Adrenal gland (tissue), 5 donors: ENCODE data around the gene PATE2.

Source experiments
- POLR2A ChIP-seq, 2 donors: fragments of 450-650 bp; IDR thresholded peaks; one replicate each; pipeline ENCODE4 v1.6.1; 2017; ENCODE audit warnings: antibody characterized with exemption in 2 of 2, mild to moderate bottlenecking in 2 of 2, moderate library complexity in 1 of 2
- TF ChIP-seq, protein P1 (sequence below), 6 experiments: fragments of 450-650 bp in 4 of 6; fragments of 200-600 bp in 2 of 6; sonication (generic) in 1 of 6; IDR thresholded peaks; 1 replicate in 5 of 6; 2 replicates in 1 of 6; pipeline versions ENCODE4 v1.5.1 to v1.8.0; 2016 to 2021; ENCODE audit warnings: antibody characterized with exemption in 6 of 6, mild to moderate bottlenecking in 2 of 6, moderate library complexity in 1 of 6
- donor health status: DM: no; HTN: no; CAD: no.

DNA sequence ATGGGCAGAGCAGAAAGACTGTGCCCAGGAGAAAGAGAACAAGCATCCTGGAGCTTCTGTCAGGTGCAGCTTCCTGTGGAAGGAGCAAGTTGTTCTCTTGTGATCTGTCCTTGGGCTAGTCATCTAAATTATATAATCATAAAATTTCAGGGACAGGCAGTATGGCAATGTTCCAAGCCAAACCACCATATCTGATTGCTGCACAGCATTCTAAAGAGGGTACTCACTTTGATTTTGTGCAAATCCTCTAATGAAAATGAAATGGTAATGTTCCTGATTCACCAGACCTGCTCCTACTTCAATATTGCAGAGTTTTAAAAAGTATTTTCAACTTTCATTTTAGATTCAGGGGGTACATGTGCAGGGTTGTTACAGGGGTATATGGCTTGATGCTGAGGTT lies at the start of gene PATE2:
- TF ChIP-seq, protein P1, sequence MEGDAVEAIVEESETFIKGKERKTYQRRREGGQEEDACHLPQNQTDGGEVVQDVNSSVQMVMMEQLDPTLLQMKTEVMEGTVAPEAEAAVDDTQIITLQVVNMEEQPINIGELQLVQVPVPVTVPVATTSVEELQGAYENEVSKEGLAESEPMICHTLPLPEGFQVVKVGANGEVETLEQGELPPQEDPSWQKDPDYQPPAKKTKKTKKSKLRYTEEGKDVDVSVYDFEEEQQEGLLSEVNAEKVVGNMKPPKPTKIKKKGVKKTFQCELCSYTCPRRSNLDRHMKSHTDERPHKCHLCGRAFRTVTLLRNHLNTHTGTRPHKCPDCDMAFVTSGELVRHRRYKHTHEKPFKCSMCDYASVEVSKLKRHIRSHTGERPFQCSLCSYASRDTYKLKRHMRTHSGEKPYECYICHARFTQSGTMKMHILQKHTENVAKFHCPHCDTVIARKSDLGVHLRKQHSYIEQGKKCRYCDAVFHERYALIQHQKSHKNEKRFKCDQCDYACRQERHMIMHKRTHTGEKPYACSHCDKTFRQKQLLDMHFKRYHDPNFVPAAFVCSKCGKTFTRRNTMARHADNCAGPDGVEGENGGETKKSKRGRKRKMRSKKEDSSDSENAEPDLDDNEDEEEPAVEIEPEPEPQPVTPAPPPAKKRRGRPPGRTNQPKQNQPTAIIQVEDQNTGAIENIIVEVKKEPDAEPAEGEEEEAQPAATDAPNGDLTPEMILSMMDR (IDR thresholded peaks at IDR 0.05): no peak
- no peak for TF ChIP-seq POLR2A (IDR thresholded peaks at IDR 0.05)
